Ammon's horn (tissue), 1 donor: ENCODE measurements around the gene UBXN1.
"Not testable (repeated sequence)": the region's sequence is repeated elsewhere in the genome, so short reads cannot be mapped to it uniquely, and the experiment has no call there.

ENCODE experiments used
- DNase-seq: peaks from one replicate; pipeline ENCODE4 v3.0.0-alpha.2; 2016; ENCODE audit warnings: low spot score

The UBXN1 gene

DNA sequence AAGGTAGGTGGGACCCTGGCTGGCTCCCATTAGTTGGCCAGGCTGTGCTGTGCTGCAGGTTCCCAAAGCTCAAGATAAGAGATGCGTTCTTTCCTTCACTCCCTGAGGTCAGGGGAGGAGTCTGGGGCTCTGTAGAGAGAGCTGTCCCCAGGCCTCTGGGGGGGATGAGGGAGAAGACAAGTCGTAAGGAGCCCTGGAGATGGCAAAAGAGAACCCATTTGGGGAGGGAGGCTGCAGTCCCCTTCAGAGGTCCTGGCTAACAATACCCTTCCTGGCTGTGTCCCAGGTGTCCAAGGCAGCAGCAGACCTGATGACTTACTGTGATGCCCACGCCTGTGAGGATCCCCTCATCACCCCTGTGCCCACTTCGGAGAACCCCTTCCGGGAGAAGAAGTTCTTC is 29.5 kb upstream of the UBXN1 start:
- DNase-seq, result peak; percentile 11

DNA sequence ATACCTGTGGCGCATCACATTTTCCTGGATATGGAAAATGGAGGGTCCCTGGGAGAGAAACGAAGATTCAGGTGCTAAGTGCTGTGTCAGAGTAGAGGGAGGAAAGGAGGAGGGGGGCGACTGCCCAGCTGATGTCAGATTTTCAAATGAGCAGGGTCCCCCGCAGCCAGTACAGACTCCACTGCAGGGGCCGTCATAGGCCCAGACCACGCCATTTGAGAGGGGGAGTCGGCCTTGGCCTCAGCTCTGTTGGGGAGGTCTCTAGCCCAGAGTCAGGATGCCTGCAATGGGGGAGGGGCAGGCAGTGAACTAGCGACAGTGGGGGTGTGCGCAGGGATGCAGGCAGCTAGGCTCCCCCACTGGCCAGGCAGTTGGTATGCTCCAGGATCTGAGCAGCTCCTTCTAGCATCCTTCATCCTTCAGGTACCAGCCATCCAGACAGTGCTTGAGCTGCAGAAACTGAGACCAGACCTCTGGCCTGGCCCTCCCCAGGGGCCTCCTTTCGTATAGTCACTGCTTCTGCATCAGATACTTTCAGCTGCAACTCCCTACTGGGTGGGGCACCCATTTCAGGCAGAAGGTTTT is 28.5 kb upstream of the UBXN1 start, which contains the start of the genes BSCL2 and GNG3:
Gene BSCL2, minus strand, starts transcription at position 148 of the 585 bp plus-strand sequence. CDS start 229 bp downstream, outside the sequence.
Gene GNG3, plus strand, starts transcription at position 400 of the 585 bp plus-strand sequence. CDS start 620 bp downstream, outside the sequence.
- DNase-seq, result peak; percentile 91

DNA sequence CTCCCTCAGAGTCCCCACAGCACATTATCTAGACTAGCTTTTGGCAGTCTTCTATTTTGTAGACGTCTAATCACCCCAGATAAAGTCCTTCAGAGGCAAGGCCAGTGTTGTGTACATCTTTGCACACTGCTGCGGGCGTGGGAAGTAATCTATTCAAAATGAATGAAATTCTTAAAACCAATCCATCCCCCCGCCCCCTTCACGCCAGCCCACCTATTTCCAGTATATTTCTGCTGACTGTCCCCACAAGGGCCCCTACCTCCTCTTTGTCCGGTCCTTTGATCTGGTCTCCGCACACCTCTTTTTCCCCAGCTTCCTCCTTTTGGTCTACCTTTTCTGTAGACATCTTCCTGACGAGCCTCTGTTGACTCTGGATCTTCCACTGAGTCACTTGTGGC is 28.0 kb upstream of the UBXN1 start:
- DNase-seq, result peak; percentile 11

DNA sequence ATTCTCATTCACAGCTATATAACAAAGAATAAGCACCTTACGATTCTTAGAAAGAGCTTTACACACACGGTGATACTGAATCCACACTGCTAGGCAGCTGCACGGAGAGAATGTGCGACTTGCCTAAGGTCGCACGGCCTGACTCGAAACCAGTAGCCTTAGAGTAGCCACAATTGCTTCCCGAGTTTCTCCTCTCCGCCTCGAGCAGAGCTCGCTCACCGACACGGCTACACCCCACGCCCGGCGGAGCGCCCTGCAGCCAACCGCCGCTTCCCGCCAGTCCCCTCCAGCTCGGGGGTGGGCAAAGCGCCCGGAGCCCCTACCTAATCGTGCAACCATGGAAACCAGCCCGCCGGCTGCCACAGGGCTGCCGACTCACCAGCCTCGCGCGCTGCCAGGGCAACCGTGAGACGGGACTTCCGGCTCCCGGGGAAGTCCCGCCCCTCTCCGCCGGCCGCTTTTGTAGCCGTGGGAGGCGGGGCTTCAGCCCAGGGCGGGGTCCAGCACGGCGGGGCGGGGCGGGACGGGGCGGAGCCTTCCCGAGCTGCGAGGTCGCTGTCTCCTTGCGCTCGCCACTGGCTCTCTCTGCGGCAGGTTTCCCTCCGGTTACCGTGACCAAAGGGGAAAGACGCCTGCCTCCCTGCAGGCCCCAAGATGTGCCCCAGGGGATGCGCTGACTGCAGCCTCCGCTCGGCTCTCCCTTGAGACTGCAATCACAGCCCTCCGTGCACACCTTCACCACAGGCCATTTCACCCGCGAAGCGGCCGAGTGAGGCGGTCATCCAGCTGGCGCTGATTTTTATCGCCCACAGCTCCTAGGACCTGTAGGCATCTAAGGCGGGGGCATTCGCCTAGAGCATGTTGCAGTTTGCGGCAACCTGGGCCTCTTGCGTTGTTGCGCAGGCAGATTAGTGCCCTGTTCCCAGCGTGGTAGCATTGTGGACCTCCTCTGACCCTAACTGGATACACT is 27.3 kb upstream of the UBXN1 start:
- peak; percentile 97 for DNase-seq

DNA sequence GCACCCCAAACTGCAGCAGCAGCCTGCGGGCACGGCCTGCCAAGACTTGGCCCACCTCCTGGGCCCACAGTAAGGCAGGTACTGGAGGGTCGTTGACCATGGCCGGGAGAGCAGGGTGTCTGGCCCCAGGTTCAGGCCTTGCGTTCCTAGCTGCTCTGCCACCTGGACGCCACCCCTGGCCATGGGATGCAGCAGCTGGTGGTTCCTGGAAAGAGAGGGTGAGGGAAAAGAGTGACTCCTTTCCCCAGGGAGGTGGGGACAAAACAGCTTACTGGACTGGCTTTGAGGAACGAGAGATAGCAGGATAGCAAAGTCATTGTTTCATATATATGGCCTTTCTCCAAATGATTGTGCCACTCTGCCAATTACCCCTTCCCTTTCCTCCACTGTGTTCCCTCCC is 26.5 kb upstream of the UBXN1 start:
- peak; percentile 11 for DNase-seq

DNA sequence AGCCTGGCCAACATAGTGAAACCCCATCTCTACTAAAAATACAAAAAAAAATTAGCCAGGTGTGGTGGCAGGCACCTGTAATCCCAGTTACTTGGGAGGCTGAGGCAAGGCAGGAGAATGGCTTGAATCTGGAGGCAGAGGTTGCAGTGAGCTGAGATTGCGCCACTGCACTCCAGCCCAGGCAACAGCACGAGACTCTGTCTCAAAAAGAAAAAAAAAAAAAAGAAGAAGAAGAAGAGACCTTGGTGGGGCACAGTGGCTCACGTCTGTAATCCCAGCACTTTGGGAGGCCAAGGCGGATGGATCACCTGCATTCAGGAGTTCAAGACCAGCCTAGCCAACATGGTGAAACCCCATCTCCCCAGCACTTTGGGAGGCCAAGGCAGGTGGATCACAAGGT is 25.0 kb upstream of the UBXN1 start:
- DNase-seq, result not testable (repeated sequence)

DNA sequence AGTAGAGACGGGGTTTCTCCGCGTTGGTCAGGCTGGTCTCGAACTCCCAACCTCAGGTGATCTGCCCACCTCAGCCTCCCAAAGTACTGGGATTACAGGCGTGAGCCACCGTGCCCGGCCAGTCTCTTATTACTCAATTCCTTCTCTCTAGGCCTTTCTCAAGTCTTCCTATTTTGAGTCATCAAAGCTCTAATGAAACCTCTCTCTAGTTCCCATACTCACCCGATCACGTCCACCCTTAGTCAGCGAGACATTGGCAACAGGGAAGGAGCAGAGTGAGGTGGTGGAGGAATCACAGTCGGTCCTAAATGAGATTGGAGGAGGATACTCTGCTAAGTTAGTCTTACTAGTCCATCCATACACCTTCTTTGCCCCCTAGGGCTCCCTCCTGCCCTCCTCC is 23.4 kb upstream of the UBXN1 start:
- DNase-seq, result no peak

DNA sequence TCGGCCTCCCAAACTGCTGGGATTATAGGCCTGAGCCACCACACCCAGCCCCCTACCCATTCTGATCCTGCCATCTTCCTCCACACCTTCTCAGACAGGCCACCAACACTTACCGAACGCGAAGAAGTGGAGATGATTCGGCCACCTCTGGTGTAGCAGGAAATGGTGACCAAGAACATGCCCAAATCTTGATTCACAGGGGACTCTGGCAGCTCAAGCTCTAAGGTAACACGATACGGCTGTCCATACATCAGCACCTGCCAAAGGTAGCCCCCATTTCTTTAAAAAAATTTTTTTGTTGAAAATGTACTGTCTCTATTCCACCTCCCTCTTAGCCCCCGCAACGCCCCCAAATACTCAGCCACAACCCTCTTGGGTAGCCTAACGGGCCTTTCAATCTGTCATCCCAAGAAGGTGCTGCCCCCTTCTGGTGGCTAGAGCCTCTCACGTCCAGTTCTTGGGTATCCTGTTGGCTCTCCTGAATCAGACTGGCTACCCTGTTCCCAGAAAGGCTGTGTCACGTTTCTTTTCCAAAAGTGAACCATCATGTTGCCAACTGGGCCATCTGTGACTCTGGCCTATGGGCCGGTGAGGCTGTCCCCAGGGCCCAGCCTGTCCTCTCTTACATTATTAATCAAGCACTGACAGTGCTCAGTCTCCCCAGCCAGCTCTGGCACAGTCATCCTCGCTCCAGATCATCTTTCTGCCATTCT is 15.7 kb upstream of the UBXN1 start:
- DNase-seq, result peak; percentile 87

DNA sequence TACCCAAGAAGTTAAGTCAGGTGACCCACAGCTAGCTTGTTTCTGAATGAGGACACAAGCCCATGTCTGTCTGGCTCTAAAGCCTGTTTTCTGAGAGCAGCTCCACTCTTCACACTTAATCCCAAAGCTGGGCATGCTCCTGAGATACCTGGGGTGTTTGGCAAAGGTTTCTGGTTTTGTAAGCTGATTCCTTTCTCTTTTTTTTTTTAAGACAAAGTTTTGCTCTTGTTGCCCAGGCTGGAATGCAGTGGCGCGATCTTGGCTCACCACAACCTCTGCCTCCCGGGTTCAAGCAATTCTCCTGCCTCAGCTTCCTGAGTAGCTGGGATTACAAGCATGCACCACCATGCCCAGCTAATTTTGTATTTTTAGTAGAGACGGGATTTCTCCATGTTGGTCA is 14.8 kb upstream of the UBXN1 start:
- DNase-seq, result not testable (repeated sequence)

DNA sequence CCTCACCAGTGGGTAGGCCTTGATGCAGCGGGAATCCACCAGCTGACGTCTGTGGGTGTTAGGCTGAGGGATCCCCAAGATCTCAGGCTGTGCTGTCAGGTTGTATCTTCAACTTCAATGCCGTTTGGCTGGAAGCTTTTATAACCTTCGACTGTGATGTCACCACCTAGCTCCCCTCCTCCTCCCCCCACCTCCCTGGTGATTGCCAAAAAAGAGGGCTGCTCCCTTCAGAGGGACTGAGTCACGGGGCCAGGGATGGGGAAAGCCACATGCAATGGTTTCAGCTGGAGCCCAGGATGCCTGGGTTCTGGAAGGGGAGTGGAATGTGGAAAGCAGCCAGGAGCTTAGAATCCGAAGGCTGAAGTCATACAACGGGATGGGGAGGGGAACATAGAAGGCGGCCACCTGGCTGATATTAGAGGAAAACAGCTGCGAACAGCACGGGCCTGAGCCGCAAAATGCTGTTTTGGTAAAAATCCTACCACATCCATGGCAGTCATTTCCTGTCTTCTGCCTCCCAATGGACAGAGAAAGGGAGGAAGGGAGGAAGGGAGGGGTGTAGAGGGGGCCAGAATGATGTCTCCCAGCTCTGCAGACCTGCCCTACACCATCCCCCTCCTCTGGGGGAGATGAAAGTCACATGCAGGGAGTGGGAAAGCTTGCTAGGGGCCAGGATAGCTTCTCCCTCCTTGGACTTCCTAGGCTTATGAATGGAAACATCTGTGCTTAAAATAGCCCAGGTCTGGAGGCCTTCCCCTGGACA is 10.7 kb upstream of the UBXN1 start, which contains the start of gene LRRN4CL:
Gene LRRN4CL, minus strand, starts transcription at position 110 of the 763 bp plus-strand sequence. CDS start 1,022 bp downstream, outside the sequence.
- peak; percentile 32 for DNase-seq

DNA sequence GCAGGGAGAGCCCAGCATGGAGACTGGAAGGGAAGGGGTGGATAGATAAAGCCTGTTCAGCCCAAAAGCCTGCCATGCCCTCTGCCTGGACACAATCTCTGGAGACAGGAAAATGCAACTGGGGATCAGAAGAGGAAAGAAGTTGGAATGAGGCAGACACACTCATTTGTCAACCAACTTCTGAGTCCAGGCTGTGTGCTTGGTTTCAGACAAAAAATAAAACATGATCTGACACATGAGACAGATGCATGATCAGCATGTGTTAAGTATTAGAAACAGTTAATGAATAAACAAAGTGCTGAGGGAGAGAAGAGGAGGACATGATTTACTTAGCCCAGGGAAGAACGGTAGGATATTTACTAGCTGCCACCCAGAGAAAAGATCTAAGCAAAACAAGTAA is 9.6 kb upstream of the UBXN1 start:
- DNase-seq, result no peak

DNA sequence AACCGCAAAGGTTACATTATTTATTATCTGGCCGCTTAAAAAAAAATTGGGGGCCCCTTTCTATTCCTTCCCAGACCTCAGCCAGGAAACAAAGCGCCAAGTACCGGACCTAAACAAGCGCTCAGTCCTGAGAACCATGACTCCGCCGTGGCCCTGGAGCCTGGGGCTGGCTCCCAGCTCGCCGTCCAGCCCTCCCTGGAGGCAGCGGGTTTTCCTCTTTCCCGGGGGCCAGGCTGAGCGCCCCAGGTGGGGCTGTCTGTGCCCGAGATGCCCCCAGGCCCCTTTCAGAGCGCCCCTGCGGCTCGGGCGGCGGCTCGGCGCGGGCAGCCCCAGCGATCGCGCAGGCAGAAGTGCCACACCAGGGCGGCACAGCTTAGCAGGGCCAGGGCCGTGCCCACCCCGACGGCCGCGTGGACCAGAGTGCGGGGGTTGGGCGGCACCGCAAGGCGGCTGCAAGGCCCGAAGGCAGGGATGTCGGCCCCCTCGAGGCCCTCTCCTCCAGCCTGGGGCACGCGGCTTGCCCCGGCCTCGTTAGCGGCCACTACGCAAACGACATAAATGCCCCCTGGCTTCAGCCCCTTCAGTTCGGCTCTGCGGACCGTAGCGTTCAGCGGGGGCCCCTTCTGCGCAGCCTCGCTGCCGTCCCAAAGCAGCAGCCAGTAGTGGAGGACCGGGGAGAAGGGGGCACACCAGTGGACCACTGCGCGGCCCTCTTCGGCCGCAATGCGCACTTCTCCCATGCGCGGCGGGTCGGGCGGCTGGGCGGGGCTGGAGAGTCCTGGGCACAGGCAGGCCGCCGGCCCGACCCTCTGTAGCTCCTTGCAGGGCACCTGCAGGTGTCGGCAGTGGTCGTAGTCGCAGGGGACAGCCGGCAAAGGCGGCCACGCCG is 8.9 kb upstream of the UBXN1 start:
- no peak for DNase-seq

DNA sequence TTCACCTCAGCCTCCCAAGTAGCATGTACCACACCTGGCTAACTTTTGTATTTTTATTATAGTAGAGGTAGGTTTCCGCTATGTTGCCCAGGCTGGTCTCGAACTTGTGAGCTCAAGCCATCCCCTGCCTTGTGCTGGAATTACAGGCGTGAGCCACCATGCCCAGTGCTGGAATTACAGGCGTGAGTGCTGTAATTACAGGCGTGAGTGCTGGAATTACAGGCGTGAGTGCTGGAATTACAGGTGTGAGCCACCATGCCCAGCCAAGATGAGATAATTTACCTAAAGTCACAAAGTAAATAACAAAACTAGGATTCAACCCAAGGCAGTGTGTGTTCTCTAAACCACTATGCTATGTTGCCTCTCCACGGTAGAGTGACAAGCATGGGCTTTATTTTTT is 3.6 kb upstream of the UBXN1 start:
- no peak for DNase-seq

DNA sequence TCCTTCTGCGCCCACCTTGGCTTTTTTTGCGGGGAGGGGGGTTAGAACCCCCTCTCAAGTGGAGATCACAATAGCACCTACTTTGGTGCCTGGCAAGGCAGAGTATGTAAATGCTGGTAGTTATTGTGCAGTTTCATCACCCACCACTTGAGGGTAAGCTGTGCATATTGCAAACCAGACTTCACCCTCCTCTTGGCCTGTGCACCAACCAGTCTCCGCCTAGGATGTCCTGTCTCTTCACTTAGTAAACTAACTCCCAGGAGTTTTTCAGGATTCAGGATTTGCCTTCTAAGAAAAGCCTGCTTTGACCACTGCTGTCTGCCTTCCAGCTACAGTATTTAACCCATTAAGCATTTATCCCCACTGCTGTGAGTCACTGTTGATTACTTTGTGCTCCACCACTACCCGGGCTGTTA is 2.0 kb upstream of the UBXN1 start:
- DNase-seq, result peak; percentile 64

DNA sequence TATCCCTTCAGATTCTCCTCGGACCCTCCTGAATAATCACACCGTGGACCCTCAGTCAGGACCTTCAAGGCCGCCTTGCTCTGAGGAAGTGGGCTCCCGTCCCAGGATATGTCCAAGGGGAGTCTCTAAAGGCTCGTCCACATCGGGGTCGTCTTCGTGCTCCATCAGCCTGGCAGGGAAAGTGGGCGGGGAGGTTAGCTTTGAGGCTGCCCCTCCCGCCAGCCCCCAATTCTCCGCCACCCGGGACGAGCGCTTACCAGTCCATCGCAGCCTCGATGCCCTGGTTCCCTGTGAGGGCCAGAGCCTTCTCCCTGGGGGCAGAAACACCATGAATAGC is 472 bp downstream of the UBXN1 start:
- DNase-seq, result no peak

DNA sequence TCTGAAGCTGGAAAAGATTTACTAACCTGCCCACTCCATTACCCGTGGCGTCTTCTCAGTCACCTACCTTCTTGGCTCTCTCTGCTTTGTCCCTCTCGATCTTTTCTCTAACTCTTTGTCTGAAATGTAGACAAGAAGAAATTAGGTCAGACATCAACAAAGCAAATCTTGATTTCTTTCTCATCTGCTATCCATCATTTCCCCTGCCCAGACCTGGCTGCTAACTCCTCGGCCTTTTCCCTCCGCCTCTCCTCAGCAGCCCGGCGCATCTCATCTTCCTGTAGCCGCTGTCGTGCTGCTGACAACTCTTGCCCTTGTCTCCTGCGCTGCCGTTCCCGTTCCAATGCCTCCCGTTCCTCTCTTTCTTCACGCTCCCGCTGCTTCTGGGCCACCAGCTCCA is 1.2 kb downstream of the UBXN1 start:
- no peak for DNase-seq

DNA sequence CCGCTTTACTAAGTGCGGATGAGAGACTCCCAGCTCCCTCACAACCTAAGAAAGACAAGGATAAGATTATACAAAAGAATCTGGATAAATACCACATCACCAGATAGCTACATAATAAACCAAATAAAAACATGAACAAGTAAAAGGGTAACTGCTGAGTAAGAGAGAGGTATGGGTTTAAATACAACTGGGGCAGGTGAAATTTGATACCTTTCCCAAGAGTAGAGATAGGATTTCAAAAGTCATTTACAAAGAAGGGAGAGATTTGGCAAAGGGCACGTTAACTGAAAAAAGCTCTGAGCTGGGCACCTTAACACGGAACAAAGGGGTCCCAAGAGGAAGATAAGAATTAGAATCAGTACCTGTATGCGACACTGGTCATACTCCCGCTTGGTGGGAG is 1.7 kb downstream of the UBXN1 start:
- no peak for DNase-seq

DNA sequence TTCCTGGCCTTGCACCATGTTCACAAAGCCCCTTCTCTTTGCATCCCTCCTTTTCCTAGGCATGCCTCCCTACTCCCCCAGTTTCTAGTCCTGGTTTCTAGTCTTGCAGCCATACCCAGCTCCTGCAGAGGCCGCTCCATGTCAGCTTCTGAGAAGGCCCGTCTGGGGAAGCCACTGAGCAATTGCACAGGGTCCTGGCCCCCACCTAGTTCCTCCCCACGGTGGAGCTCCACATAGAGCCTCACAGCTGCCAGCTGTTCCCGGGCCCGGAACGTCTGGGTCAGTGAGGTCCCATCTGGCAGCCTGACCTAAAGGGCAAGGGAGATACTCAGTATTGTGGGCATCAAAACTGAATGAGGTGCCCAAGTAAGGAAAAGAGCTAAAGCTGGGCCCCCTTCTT is 2.2 kb downstream of the UBXN1 start:
- no peak for DNase-seq

DNA sequence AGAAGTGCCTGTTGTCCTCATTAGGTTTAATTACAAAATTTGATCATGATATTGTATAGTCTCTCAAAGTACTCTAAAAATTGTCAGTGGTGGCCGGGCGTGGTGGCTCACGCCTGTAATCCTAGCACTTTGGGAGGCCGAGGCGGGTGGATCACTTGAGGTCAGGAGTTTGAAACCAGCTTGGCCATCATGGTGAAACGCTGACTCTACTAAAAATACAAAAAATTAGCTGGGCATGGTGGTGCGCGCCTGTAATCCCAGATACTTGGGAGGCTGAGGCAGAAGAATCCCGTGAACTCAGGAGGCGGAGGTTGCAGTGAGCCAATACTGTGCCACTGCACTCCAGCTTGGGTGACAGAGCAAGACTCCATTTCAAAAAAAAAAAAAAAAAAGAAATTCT is 3.5 kb downstream of the UBXN1 start:
- not testable (repeated sequence) for DNase-seq

DNA sequence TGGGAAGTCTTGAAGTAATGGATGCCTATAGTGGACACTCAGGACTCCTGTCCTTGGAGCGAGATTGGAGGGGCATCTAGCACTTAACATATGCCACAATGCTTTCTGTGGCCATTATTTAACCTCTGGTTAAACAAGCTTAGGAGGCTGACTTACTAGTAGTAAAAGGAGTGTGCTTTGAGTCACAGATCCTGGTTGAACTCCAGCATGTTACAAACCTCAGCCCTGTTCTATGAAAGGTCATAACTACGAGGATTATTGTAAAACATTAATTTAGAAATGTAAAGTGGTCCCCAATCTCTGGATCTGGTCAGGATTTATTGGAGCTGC is 5.7 kb downstream of the UBXN1 start:
- DNase-seq, result no peak
